ENCODE measurements around the gene AP2B1.

The AP2B1 gene

DNA sequence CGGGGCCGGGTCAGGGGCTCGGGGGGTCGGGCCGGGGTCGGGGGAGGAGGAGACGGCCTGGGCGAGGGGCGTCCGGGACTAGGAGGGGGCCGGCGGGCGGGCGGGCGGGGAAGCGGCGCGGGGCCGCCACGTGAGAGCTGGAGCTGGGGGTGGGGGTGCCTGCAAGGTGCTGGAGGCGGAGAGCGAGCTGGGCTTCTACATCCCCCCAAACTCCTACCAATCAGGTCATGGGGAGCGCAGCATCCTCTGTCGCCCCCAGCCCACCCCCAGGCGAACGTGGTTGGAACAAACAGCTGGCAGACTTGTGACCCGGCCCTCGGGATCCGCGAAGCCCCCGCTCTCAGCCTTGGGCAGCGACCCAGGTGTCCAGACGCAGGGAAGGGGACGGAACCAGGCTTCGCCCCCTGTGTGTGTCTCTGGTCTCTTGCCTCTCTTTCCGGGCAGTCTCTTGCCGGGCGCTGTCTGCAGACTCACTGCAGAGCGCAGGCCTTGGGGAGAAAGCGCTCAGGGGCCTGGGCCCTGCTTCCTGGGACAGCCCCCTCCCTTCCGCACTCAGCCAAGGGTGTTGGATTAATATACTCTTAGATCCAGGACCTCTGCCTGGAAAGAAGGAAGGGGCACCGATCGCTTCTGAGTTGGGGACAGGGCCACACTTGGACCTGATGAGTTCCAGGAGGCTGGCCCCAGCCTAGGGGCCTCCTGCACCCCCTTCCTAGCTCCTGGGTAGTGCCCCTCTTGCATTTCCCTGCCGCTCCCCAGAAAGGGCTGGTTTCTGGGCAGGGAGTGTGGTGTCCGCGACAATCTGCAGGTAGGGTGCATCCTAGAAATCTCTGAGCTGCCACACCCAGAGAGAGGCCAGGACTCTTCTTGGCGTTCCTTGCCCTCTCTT is 145.0 kb downstream of the AP2B1 start:
- no peak for DNase-seq

DNA sequence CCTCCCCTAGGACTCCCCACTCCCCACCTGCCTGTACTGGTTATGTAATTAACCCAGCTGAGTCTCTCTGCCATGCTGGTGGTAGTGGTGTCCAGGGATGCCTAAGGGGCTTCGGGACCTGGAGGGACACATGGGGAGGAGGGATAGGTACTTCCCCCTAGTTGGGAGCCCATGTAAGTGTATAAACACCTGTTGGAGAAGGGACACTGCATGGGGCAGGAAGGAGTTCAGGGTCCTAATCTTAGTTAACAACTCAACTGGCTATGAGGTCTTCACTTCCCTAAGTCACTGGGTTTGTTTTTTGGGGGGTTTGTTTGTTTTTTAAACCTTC is 145.6 kb downstream of the AP2B1 start:
- no peak for DNase-seq

DNA sequence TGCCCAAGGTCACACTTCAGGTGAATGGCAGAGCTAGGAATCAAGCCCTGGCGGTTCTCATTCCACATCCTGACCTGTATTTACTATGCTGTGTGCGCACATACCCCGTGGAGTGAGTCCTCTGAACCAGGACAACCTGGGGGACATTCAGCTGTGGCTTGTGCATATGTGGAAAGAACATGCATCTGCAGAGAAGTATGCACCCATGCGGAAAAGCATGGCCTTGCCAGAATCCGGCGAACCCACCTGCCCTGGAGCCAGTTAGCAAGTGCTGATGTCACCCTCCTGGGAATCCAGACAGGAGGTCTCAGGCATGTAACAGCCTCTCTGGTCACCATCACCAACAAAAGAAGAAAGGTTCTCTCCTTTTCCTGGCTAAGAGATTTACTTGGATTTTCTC is 146.2 kb downstream of the AP2B1 start:
- DNase-seq: no peak

DNA sequence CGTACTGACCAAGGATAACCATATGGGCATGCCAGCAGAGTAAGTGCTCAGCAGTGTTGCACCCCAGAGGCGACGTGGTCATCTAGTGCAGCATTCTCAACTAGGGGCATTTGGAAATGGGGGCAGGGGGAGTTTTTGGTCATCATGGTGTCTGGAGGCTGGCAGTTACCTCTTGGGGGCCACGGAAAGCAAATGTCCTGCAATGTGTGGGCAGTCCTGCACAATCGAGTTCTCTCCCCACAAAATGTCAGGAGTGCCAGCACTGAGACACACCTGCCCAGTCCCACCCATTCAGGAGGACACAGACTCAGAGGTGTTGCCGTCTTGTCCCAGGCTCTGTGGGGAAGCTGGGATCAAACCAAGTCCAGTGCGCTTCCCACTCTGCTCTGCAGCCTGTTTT is 147.3 kb downstream of the AP2B1 start:
- no peak for DNase-seq

DNA sequence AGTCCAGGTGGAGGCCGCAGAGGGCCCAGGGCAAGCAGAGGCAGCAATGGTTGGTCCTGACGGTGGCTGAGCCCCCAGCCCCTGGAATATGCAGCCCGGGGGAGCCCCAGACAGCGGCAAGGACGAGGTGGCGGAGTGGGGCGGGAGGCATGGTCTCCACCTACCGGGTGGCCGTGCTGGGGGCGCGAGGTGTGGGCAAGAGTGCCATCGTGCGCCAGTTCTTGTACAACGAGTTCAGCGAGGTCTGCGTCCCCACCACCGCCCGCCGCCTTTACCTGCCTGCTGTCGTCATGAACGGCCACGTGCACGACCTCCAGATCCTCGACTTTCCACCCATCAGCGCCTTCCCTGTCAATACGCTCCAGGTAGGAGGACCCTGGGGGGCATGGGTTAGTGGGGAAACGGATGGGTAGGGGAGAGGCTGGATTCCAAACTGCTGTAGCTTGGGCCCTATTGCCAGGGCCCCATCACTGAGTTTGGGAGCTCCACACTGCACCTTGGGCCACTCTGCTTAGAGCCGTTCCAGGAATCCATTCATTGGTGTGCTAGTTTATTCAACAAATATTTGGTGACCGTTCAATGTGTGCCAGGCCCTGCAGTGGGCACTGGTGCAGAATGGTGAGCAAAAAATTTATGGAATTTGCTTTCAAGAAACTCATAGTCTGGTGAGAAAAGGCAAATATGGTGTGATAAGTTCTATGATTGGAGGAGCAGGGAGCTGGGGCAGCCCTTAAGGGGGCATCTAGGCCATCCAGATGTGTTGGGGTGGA is 148.1 kb downstream of the AP2B1 start:
- no peak for DNase-seq

DNA sequence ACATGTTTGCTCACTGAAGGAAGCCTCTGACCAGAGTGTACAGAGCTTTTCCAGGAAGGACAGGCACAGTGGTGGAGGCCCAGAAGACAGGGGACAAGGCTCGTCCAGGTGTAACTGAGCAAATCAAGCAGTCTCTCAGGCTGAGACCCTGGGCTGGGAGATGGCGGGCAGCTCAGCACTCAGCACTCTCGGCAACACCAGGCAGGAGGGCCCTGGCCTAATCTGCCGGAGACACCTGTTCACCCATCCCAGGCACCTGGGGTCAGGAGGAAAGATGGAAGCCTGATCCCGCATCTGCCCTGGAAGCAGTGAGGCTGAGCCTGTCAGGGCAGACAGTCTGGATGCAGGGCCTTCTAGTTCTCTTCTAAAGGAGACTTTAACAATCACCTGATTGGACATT is 149.1 kb downstream of the AP2B1 start:
- DNase-seq: no peak

DNA sequence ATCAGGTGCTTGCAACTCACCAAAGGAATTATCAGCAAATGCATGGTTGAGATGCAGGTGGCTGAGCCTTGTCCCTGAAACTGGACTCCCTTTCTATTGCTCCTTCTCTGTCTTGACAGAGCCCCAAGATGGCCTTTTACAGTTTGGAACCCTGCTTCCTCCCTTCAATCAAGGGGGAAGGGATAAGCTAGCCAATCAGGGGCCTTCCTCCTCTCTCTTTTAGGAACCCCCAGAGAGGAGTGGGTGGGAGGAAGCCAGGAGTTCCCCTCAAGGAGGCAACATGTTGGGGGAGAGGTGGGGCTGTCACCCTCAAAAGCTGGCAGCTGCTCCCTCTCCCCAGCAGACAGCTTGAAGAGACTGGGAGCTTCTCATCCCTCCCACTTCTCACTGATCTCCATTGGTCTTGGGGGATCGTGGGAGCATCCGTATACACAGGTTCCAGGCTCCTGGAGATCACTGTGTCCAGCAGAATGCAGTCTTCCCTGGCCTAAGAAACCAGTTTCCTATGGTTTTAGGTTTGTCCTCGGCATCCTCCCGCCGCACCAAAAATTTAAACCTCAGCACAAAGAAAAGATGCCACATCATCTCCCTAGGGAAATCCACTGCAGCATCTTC is 151.5 kb downstream of the AP2B1 start:
- no peak for DNase-seq

DNA sequence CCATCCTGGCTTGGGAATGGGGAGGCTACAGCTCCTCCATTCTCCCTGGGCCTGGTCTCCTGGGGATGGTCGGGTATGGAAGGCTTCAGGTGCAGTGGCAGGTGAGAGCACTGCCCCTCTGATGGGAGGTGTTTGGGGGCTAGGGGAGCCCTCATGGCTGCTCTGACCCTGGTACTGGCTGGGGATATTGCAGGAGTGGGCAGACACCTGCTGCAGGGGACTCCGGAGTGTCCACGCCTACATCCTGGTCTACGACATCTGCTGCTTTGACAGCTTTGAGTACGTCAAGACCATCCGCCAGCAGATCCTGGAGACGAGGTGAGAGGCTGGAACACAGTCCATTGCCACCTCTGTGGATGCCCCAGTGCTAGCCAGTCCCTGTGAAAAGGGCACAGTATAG is 153.1 kb downstream of the AP2B1 start:
- no peak for DNase-seq

DNA sequence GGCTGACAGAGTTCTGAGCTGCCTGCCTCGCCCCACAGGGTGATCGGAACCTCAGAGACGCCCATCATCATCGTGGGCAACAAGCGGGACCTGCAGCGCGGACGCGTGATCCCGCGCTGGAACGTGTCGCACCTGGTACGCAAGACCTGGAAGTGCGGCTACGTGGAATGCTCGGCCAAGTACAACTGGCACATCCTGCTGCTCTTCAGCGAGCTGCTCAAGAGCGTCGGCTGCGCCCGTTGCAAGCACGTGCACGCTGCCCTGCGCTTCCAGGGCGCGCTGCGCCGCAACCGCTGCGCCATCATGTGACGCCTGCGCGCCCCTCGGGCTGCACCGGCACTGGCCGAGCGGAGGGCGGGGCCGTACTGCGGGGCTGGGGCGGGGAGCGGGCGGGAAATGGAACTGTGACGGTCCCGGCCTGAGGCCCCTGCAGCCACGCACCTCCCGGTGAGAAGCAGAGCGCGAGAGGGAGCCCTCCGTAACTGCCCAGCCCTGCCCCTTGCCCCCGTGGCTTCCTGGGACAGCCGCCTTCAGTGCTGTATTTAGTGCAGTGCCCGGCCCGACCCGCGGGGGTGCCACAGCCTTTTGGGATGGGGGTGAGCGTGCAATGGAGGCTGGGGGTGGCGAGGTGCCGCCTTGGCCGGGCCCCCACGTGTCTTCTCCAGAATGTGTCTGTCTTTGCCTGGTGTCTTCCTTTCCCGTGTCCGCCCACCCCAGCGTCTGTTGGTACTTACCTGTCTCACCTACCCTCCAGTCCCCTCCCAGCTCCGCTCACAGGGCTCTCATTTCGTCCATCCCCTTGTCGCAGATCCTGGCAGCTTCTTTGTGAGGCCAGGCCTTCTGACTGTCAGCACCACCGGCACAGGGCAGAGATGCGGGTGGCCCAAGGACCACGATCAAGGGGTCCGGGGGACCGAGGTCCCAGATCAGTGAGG is 154.1 kb downstream of the AP2B1 start:
- DNase-seq: no peak

DNA sequence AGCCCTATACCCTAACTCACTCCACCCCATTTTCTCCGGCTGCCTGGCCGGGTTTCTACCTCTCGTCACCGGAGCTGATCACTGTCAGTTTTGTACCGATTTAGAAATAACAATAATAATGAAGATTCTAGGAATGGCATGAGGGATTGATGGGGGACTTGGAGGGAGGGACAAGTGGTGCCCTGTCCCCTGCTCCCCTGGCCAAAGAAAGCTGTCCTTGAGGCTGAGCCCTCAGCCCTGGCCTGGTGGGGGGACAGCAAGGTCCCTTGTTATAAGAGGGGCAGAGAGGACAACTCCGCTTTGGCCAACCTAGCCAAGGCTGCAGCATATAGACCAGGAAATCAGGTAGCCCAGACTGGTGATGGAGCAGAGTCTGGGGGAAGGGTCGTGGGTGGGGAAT is 155.4 kb downstream of the AP2B1 start:
- DNase-seq: no peak

DNA sequence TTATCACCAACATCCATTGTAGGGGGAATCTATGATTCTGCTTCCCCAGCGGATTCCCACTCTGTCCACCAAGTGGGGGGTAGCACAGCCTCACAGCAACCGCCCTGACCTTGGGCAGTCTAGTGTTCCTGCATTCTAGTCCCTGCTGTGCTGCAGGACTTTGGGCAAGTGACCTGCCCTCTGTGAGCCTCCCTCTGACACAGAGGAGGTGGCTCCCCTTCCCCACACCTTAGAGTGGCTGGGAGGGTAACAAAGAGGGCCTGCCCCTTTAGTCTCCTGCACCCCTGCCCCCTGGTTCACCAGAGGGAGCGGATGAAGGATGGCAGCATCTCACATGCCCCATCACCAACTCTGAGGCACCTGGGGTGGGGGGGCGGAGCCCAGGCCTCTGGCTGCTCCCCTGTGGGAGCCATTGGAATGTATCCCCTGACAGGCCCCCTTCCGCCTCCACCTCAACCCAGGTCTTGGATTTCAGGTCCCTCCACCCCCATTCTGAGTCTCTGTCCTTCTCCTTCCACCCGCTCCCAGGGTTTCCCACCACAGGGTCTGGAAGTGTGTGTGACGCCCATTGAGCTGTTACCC is 155.9 kb downstream of the AP2B1 start:
- DNase-seq: no peak

DNA sequence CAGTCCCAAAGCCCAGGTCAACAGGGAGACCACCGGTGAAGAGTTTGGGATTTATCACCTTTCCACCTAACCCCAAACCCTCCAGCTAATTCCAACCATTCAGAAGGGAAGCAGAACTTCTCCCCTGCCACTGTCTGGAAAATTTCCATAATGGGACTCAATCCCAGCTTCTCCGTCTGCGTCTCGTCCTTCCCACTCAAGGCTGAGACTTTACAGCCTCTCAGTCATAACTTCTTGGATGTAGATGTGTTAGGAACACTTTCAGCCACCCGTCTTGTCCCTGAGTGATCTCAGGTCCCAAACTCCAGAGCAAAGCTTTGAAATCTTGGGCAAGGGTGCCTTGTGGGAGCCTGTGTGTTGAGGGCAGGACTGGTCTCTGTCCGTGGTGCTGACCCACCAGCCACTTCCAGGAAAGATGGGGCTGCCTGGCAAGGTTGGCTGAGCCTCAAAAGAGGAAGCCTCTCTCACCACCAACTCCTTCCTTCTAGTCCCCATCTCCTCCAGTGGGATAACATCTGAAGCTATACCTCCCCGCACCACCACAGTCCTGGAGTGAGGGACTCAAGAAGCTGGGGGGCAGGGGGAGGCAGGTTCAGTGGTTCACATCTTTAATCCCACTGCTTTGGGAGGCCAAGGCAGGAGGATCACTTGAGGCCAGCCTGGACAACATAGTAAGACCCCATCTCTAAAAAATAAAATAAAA is 156.7 kb downstream of the AP2B1 start:
- peak; percentile 75 to 79 for DNase-seq

DNA sequence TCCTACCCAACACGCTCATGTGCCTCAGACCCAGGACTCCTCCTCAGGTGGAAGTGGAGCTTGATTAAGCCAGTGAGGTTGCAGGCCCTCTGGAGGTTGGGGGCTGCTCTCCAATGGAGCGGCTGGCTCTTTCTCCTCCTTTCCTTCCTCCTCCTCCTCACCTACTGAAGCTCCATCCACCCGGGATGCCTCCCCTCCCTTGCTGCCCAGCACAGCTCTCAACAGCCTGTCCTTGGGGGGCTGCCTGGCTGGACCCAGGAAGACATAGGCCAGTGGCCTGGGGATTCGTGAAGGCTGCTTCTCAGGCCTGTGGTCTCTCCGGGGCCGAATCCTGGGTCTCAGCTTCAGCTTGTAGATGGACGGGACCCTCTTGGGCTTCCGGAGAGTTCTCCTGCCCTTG is 157.7 kb downstream of the AP2B1 start:
- no peak for DNase-seq

DNA sequence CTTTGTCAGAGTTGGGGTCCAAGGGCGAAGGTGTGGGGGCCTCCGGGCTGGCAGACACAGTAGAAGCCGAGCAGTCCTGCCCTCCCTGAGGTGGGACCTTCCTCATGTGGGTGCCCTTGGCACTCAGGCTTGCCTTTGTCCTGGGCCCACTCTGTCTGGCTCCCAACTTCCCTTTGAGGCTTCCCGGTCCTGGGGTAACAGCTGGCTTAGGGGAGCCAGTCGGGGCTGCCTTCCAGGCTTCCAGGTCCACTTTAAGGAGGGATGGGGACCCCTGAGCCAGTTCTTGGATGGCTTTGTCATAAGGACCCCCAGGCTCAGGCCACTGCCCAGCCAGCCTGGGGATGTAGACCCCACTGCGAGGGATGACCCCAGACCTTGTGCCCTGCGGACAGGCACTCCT is 158.1 kb downstream of the AP2B1 start:
- no peak for DNase-seq

DNA sequence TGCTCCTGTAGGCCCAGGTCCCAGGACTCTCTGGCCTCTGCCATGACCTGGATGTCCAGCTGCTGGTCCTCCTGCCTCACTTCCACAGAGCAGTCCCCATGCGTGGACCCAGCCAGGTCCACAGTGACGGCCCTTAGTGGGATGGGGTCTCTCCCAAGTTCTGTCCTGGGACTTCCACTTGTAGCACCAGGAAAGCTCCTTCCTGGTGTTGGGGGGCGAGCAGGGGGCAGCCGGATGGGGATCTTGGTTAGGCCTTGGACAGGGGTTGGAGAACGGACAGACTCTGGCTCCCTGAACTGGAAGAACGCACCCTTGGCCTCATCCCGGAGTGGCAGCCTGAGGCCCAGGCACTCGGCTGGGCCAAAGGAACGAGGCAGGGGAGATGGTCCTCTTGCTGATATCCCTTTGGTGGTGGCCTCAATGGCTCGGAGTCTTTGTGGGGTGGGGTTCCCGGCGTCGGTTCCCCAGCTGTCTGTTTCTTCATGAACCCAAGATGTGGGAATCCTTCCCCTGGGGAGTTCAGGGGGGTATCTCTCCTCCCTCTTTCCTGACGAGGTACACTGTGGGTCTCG is 158.7 kb downstream of the AP2B1 start:
- DNase-seq: no peak

DNA sequence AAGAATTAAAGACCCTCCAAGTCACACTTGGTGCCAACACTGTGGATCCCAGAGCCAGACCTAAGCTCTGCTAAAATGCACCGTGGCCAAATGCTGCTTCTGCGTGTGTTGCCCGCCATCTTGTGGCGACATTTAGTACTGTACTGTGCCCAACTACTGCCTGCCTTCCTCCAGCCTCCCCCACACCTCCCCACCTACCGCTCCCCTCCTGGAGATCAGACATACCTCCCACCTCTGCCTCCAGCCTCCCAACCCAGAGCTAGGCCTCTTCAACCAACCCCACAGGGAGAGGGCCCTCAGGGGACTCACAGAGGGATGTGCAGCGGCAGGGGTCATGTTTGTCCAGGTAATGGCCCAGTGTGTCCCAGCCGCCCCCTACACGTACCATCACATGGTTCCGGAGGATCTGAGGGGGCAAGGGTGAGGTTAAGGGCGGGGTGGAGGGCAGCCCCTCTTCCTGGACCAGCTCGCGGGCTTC is 160.5 kb downstream of the AP2B1 start:
- peak; percentile 81 to 88 for DNase-seq

DNA sequence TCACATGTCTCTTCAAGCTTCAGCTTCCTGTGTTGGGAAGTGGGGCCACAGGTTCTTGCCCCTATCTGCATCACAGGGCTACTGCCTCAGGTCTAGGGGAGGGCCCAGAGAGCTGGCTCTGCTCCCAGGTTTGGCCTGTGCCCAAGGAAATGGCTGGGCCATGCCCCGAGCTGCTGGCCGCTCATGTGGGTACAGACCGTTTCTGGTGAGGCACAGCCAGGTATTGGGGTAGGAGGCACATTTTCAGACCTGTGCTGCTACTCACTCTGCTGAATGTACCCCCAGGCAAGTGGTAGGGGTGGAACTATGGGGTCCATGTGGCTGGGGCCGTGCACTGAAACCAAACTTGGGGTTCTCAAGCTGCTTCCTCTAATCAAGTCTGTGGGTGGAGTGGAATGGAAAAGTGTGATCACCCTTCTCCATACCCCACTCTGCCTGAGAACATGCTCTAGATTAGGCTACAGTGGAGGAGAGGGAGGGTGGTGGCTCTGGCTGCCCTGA is 161.3 kb downstream of the AP2B1 start:
- DNase-seq: no peak

DNA sequence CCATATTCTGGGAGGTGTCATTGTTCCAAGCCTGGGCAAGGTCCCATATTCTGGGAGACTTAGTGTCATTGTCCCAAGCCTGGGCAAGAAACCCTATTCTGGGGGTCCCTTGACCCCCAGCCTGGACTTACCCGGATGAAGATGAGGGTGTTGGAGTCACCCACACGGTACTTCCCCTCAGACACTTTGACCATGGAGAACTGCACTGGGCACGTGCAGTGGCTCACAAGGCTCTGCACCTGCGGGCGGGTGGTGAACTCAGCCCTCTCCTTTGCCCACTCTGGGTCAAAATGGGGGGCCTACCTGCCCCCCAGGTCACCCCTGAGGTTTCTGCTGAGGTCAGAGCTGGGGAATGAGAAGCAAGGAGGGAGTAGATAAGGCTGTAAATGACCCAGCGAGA is 161.9 kb downstream of the AP2B1 start:
- no peak for DNase-seq

DNA sequence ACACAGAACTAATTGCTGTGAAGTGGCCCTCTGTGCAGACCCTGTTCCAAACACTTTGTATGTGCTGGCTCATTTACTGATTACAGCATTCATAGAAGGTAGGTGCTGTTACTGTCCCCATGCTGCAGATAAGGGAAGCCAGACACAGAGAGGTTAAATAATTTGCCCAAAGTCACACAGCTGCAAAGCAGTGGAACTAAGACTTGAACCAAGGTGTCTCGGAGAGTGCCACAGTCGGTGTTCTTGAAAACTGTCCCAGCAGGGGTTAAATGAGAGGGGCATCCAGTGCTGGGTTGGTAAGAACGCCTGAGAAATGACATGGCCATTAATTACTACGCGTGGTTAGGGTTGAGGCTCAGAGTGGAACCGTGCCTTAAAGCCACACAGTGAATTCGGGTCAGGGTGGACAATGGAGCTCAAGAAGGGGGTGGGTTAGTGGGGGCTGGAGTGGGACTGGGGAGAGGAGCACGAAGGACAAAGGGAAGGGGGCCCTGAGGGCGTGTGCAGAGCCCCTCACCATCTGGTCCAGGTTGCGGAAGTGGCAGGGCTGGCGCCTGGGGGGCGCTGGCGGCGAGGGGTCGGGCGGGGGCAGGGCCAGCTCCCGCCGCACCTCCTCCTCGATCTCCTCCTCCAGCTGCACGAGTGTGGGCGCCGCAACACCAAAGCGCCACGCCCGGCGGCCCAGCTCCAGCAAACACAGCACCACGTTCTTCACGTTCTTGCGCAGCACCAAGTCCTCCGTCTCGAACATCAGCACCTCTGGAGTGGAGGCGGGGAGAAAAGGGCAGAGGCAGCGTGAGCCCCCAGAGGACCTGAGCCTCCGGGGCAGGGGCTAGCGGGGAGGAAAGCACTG is 162.7 kb downstream of the AP2B1 start:
- peak; percentile 30 to 39 for DNase-seq
